BLaER1 treated with 17β-estradiol and CSF1 and Interleukin-3, amounts not matched to agents 10 nM and 100 nM (cell line): ENCODE measurements around the gene SSBP2.
"Not testable (repeated sequence)": the region's sequence is repeated elsewhere in the genome, so short reads cannot be mapped to it uniquely, and the experiment has no call there.

Experiments
- H3K27ac ChIP-seq, 11 experiments: shearing (Covaris generic); formaldehyde crosslinking; 2 replicates each; pipeline ENCODE4 v1.8.1; 2022
- H3K27me3 ChIP-seq, 11 experiments: shearing (Covaris generic); formaldehyde crosslinking; 2 replicates each; pipeline ENCODE4 v1.8.1; 2022
- H3K36me3 ChIP-seq, 11 experiments: shearing (Covaris generic); formaldehyde crosslinking; 2 replicates each; pipeline ENCODE4 v1.8.1; 2022
- H3K4me1 ChIP-seq, 10 experiments: shearing (Covaris generic); formaldehyde crosslinking; 2 replicates each; pipeline ENCODE4 v1.8.1; 2022
- H3K4me2 ChIP-seq, 11 experiments: shearing (Covaris generic); formaldehyde crosslinking; 2 replicates each; pipeline ENCODE4 v1.8.1; 2022
- H3K4me3 ChIP-seq, 10 experiments: shearing (Covaris generic); formaldehyde crosslinking; 2 replicates each; pipeline ENCODE4 v1.8.1; 2022
- H3K9ac ChIP-seq, 11 experiments: shearing (Covaris generic); formaldehyde crosslinking; 2 replicates each; pipeline ENCODE4 v1.8.1; 2022
- H3K9me3 ChIP-seq, 11 experiments: shearing (Covaris generic); formaldehyde crosslinking; replicated peaks in 1 of 11; 2 replicates each; pipeline ENCODE4 v1.8.1; 2022
- H4K20me1 ChIP-seq, 11 experiments: shearing (Covaris generic); formaldehyde crosslinking; 2 replicates each; pipeline ENCODE4 v1.8.1; 2022
- Cebpa-rat ChIP-seq, 11 experiments: shearing (Covaris generic); IDR thresholded peaks; 2 replicates each; pipeline ENCODE4 v1.8.1; 2022

Gene SSBP2

GRCh38 chr5:81418606-81419005 lies 332.3 kb downstream of the SSBP2 start:
- TF ChIP-seq Cebpa-rat (IDR thresholded peaks at IDR 0.05): no peak
- Histone ChIP-seq H3K36me3 (peaks cover 0 to 63% (median 41%) of the 10 kb centered on the region in 11 experiments; a peak in 15 of 22 replicates), H4K20me1 (no peaks in the 10 kb centered on the region; a peak in 1 of 22 replicates), H3K4me1 (peaks cover 0 to 18% (median 0%) of the 10 kb centered on the region in 10 experiments; a peak in 5 of 20 replicates), H3K9ac (no peak overlapping the region), H3K4me3 (no peak overlapping the region), H3K27me3 (no peaks in the 10 kb centered on the region), H3K4me2 (no peak overlapping the region), H3K9me3 (no peaks in the 10 kb centered on the region), H3K27ac (no peak overlapping the region)

DNA sequence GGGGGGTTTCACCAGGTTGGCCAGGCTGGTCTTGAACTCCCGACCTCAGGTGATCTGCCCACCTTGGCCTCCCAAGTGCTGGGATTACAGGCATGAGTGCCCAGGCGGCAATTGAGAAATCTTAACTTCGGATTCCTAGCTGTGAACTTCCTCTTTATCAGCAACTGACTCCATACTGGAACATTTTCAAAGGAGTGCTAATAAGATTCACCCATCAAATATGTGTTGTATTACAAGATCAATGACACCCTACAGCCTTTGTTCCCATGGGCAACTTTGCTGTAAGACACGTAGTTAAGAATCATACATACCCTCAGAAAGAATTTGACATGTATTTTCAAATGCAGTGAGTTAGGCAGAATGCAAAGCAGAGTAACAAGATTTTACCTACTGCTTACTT lies 333.8 kb downstream of the SSBP2 start:
- H3K36me3 ChIP-seq: peaks cover 0 to 63% (median 38%) of the 10 kb centered on the region in 11 experiments; a peak in 15 of 22 replicates
- no peaks in the 10 kb centered on the region; a peak in 1 of 22 replicates for H4K20me1 ChIP-seq
- H3K4me3 ChIP-seq: no peak overlapping the region
- no peak overlapping the region for H3K4me2 ChIP-seq
- no peak for TF ChIP-seq Cebpa-rat (IDR thresholded peaks at IDR 0.05)
- H3K27ac ChIP-seq: no peak overlapping the region
- no peak overlapping the region for H3K9ac ChIP-seq
- H3K9me3 ChIP-seq: no peaks in the 10 kb centered on the region
- no peaks in the 10 kb centered on the region for H3K27me3 ChIP-seq
- peaks cover 0 to 18% (median 0%) of the 10 kb centered on the region in 10 experiments; a peak in 5 of 20 replicates for H3K4me1 ChIP-seq

DNA sequence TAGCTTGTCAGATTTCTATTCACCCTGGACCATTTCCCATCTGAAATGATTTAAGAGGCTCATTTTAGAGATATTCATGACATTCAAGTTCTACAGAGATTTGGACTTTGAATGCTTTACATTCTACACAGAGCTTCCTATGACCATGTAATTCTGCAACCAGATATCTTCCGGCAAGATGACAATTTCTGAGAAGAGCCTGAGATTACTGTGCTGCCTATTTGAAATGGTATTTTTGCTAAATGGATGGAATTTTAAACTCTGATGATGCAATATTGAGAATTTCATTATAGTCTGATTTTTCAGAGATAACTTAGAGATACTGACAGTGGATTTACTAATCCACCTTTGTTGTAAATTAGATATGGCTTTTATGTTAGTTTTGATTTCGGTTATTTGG lies 341.0 kb downstream of the SSBP2 start:
- H3K36me3 ChIP-seq: peaks cover 0 to 29% (median 5%) of the 10 kb centered on the region in 11 experiments; a peak in 9 of 22 replicates
- no peak overlapping the region for H3K4me3 ChIP-seq
- H3K27me3 ChIP-seq: no peaks in the 10 kb centered on the region
- H4K20me1 ChIP-seq: no peaks in the 10 kb centered on the region
- H3K9ac ChIP-seq: no peak overlapping the region
- no peaks in the 10 kb centered on the region for H3K9me3 ChIP-seq
- no peak overlapping the region for H3K27ac ChIP-seq
- H3K4me2 ChIP-seq: no peak overlapping the region
- TF ChIP-seq Cebpa-rat (IDR thresholded peaks at IDR 0.05): no peak
- no peaks in the 10 kb centered on the region for H3K4me1 ChIP-seq

DNA sequence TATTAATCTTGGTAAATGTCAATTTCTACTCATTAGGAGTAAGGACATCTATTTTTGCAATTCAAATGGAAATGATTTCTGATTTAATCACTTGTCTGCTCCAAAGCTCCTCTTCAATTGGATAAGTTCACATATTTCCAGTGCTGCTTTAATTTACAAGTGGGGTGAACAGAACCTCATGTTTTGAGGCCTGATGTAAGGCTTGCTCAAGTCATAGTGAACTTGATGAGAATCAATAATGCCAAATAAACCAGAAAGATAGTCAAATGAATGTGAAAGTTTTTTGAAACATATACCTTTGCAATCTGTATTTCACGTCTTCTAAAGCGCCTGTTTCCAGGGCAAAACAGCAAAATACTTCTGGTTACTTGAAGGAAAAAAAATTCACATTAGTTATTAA lies 341.5 kb downstream of the SSBP2 start:
- Histone ChIP-seq H3K9ac (no peak overlapping the region), H3K9me3 (no peaks in the 10 kb centered on the region), H3K4me3 (no peak overlapping the region), H3K4me1 (no peaks in the 10 kb centered on the region), H3K27me3 (no peaks in the 10 kb centered on the region), H3K4me2 (no peak overlapping the region), H4K20me1 (no peaks in the 10 kb centered on the region), H3K36me3 (peaks cover 0 to 23% (median 0%) of the 10 kb centered on the region in 11 experiments; a peak in 9 of 22 replicates), H3K27ac (no peak overlapping the region)
- no peak for TF ChIP-seq Cebpa-rat (IDR thresholded peaks at IDR 0.05)

DNA sequence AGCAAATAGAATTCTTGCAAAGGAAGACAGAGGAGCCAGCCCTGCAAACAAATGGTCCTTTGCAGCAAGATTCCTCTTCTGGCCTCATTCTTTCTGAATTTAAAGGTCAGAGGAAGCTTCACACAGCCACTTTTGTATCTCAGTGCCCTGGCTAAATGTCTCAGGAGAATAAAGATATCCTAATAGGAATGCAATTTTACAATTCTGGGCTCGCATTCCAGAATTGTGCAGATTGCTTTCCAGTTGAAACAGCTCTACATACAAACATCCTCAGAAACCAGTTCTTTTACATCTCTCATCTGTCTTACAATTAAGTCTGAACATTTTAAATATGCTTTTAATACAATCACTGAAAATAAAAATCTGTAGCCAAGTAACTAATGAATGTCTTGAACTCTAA lies 342.4 kb downstream of the SSBP2 start:
- no peaks in the 10 kb centered on the region for H3K4me1 ChIP-seq
- no peak overlapping the region for H3K4me3 ChIP-seq
- no peak overlapping the region for H3K9ac ChIP-seq
- no peak overlapping the region for H3K4me2 ChIP-seq
- no peaks in the 10 kb centered on the region for H3K27me3 ChIP-seq
- no peaks in the 10 kb centered on the region for H4K20me1 ChIP-seq
- no peaks in the 10 kb centered on the region for H3K9me3 ChIP-seq
- no peak for TF ChIP-seq Cebpa-rat (IDR thresholded peaks at IDR 0.05)
- no peak overlapping the region for H3K27ac ChIP-seq
- H3K36me3 ChIP-seq: peaks cover 0 to 21% (median 0%) of the 10 kb centered on the region in 11 experiments; a peak in 4 of 22 replicates

DNA sequence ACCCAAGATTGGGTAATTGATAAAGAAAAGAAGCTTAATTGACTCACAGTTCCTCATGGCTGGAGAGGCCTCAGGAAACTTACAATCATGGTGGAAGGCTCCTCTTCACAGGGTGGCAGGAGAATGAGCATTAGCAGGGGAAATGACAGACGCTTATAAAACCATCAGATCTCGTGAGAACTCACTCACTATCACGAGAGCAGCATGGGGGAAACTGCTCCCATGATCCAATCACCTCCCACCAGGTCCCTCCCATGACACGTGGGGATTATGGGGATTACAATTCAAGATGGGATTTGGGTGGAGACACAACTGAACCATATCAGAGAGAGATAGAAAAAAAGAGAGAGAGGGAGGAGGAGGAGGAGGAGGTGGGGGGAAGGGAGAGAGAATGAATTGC lies 343.1 kb downstream of the SSBP2 start:
- not testable (repeated sequence) for H3K9ac ChIP-seq, H3K4me3 ChIP-seq, H3K4me1 ChIP-seq, H4K20me1 ChIP-seq, H3K4me2 ChIP-seq, H3K27me3 ChIP-seq, H3K27ac ChIP-seq, H3K9me3 ChIP-seq
- H3K36me3 ChIP-seq: peaks cover 0 to 17% (median 0%) of the 10 kb centered on the region in 11 experiments; a peak in 4 of 22 replicates

- H3K4me2 ChIP-seq: no peak overlapping the region
- no peak overlapping the region for H3K9ac ChIP-seq
- no peak for TF ChIP-seq Cebpa-rat (IDR thresholded peaks at IDR 0.05)
- H3K4me1 ChIP-seq: peaks cover 0 to 13% (median 5%) of the 10 kb centered on the region in 10 experiments; a peak in 10 of 20 replicates
- no peaks in the 10 kb centered on the region for H4K20me1 ChIP-seq
- H3K27ac ChIP-seq: no peak overlapping the region
- H3K27me3 ChIP-seq: no peaks in the 10 kb centered on the region
- H3K36me3 ChIP-seq: peaks cover 0 to 10% (median 0%) of the 10 kb centered on the region in 11 experiments; a peak in 3 of 22 replicates
- H3K9me3 ChIP-seq: no peaks in the 10 kb centered on the region
- H3K4me3 ChIP-seq: no peak overlapping the region
Measured at GRCh38 chr5:81405126-81405891, 345.6 kb downstream of the SSBP2 start.

- no peaks in the 10 kb centered on the region for H4K20me1 ChIP-seq
- H3K9me3 ChIP-seq: no peaks in the 10 kb centered on the region
- H3K9ac ChIP-seq: no peak overlapping the region
- H3K4me1 ChIP-seq: peaks cover 0 to 35% (median 11%) of the 10 kb centered on the region in 10 experiments; a peak in 12 of 20 replicates
- no peaks in the 10 kb centered on the region for H3K27me3 ChIP-seq
- no peak overlapping the region for H3K27ac ChIP-seq
- TF ChIP-seq Cebpa-rat (IDR thresholded peaks at IDR 0.05): no peak
- no peaks in the 10 kb centered on the region for H3K36me3 ChIP-seq
- no peak overlapping the region for H3K4me2 ChIP-seq
- no peak overlapping the region for H3K4me3 ChIP-seq
Measured at GRCh38 chr5:81402192-81402930, 348.5 kb downstream of the SSBP2 start.

DNA sequence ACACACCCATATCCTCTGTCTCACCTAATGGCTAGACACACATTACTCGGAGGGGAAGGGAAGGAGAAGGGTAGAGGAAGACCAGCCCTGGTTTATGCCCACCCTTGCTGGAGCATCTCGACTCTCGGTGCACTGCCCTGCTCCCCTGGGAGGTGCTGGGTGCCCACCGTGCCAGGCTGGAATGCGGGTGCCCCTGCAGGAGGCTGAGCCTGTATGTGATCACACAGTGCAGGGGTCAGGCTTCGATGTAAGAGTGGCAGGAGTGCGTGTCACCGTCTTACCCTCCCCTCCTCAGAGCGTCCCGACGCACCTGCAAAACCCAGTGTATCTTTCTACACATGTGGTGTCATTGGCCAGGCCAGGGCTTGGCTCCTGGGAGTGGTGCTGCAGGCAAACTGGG lies 349.6 kb downstream of the SSBP2 start:
- TF ChIP-seq Cebpa-rat (IDR thresholded peaks at IDR 0.05): no peak
- H3K9ac ChIP-seq: no peak overlapping the region
- H3K27ac ChIP-seq: no peak overlapping the region
- H3K4me1 ChIP-seq: peaks cover 0 to 44% (median 11%) of the 10 kb centered on the region in 10 experiments; a peak in 12 of 20 replicates
- H4K20me1 ChIP-seq: no peaks in the 10 kb centered on the region
- H3K4me3 ChIP-seq: no peak overlapping the region
- H3K4me2 ChIP-seq: peak overlapping the region in 2 of 11 experiments; percentile 23 to 36; a peak in 3 of 22 replicates
- no peaks in the 10 kb centered on the region for H3K9me3 ChIP-seq
- no peaks in the 10 kb centered on the region for H3K27me3 ChIP-seq
- H3K36me3 ChIP-seq: no peaks in the 10 kb centered on the region
